Measurements from ENCODE around the gene TIRAP.

TIRAP gene

DNA sequence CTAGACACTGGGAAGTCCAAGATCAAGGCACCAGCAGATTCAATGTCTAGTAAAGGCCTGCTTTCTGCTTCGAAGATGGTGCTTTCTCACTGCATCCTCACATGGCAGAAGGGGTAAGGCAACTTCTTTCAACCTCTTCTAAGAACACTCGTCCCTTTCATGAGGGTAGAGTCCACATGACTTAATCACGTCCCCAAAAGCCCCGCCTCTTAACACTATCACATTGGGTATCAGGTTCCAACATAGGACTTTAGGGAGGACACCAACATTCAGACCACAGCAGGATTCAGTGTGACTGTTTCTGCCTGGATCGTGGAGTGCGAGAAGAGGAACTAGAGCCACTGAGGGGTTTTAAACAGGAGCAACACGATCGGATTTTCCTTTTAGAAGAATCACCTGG lies 3.7 kb upstream of the TIRAP start:
- TF ChIP-seq, protein P1, sequence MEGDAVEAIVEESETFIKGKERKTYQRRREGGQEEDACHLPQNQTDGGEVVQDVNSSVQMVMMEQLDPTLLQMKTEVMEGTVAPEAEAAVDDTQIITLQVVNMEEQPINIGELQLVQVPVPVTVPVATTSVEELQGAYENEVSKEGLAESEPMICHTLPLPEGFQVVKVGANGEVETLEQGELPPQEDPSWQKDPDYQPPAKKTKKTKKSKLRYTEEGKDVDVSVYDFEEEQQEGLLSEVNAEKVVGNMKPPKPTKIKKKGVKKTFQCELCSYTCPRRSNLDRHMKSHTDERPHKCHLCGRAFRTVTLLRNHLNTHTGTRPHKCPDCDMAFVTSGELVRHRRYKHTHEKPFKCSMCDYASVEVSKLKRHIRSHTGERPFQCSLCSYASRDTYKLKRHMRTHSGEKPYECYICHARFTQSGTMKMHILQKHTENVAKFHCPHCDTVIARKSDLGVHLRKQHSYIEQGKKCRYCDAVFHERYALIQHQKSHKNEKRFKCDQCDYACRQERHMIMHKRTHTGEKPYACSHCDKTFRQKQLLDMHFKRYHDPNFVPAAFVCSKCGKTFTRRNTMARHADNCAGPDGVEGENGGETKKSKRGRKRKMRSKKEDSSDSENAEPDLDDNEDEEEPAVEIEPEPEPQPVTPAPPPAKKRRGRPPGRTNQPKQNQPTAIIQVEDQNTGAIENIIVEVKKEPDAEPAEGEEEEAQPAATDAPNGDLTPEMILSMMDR (IDR thresholded peaks at IDR 0.05; ENCODE audit: insufficient read depth, low read length, poor library complexity, severe bottlenecking), result no peak
- Histone ChIP-seq H3K4me3 (replicated peaks; ENCODE audit: low read depth, low read length) (no peak overlapping the region), H3K36me3 (ENCODE audit: control insufficient read depth, insufficient read depth, low read length) (peaks cover 21% of the 10 kb centered on the region), H3K27me3 (replicated peaks; ENCODE audit: control insufficient read depth, insufficient read depth, low read length) (no peaks in the 10 kb centered on the region)
- DNase-seq (ENCODE audit: extremely low read depth, insufficient read length), result no peak

DNA sequence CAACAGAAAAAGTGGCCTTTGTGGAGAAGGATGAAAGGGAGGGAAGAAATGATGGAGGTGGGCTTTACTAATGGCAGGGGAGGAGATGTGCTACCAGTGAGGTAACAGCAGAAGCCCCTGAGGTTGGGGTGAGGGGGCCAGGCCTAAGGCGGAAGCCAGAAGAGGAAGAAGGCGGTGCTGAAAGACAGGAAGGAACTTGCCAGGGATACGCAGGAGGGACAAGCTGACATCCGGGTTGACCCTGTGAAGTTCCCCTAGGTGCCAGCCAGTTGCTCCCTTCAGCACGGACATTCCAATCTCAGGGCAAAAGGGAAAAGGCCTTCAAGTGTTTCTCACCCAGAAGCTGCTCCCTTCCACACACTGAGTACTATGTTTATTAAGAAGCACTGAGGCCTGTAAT lies 2.3 kb upstream of the TIRAP start:
- TF ChIP-seq, protein P1 (IDR thresholded peaks at IDR 0.05; ENCODE audit: insufficient read depth, low read length, poor library complexity, severe bottlenecking), result no peak
- peaks cover 12% of the 10 kb centered on the region for H3K36me3 ChIP-seq (ENCODE audit: control insufficient read depth, insufficient read depth, low read length)
- DNase-seq (ENCODE audit: extremely low read depth, insufficient read length), result no peak
- no peak overlapping the region for H3K4me3 ChIP-seq (replicated peaks; ENCODE audit: low read depth, low read length)
- H3K27me3 ChIP-seq (replicated peaks; ENCODE audit: control insufficient read depth, insufficient read depth, low read length), result no peaks in the 10 kb centered on the region

DNA sequence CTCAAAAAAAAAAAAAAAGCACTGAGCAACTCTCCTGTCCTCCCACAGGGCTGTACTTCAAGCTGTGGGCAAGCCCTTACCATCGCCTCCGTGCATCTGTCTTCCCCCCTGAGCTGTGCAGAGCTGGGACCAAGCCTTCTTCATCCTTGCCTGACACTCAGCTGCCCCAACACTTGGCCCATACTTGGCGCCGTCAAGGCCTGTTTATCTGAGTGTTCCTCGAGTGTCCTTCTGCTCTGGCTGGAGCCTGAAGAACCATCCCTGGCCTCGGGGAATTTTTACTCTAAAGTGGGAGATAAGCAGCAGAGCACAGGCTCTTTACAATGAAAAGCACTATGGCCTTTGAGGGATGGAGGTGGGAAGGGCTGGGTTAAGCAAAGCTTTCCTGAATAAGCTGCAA lies 1.6 kb upstream of the TIRAP start:
- TF ChIP-seq, protein P1 (IDR thresholded peaks at IDR 0.05; ENCODE audit: insufficient read depth, low read length, poor library complexity, severe bottlenecking), result no peak
- H3K4me3 ChIP-seq (replicated peaks; ENCODE audit: low read depth, low read length), result no peak overlapping the region
- no peak for DNase-seq (ENCODE audit: extremely low read depth, insufficient read length)
- H3K36me3 ChIP-seq (ENCODE audit: control insufficient read depth, insufficient read depth, low read length), result peaks cover 7% of the 10 kb centered on the region
- H3K27me3 ChIP-seq (replicated peaks; ENCODE audit: control insufficient read depth, insufficient read depth, low read length), result no peaks in the 10 kb centered on the region

DNA sequence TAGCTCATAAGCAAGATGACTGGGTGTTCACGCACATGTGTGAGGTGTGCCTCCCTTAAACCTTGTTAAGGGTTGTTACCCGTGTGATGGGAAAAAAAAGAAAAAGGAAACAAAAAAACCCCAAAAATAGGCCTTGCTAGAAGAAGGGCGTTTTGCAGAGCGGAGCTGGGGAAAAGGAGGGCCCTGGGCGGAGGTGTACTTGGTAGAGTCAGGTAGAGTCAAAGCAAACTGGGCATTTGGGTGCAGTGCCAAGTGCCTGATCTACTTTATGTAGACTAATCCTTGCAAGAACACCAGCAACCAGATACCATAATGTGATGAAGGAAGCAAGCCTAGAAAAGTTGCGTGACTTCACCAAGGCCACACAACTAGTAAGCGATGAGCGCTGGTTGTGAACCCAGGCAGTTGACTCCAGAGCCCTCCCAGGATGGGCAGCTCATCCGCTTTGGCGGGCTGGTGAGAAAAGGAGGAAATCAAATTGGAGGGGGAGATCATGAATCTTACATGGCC lies 1.2 kb upstream of the TIRAP start:
- Histone ChIP-seq H3K27me3 (replicated peaks; ENCODE audit: control insufficient read depth, insufficient read depth, low read length) (no peaks in the 10 kb centered on the region), H3K4me3 (replicated peaks; ENCODE audit: low read depth, low read length) (no peak overlapping the region), H3K36me3 (ENCODE audit: control insufficient read depth, insufficient read depth, low read length) (peaks cover 8% of the 10 kb centered on the region)
- no peak for DNase-seq (ENCODE audit: extremely low read depth, insufficient read length)
- TF ChIP-seq, protein P1 (IDR thresholded peaks at IDR 0.05; ENCODE audit: insufficient read depth, low read length, poor library complexity, severe bottlenecking), result no peak

DNA sequence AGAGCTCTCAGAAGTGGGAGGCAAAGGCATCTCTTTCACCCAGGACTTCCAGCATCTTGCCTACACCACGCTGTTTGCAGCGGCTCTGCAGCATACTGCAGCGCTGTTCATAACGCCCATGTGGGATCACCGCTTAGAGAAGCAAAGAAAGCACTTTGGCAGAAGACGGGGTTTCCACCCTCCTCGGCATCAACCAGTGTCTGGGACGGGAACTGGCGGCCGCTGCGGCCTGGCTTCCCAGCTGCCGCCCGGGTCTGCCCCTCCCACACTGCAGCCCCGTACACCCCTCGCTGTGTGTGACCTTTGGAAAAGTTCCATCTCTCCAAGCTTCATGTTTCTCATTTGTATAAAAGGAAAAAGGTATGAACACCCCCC lies 545 bp upstream of the TIRAP start:
- TF ChIP-seq, protein P1 (IDR thresholded peaks at IDR 0.05; ENCODE audit: insufficient read depth, low read length, poor library complexity, severe bottlenecking), result no peak
- peak overlapping the region; percentile 63 for H3K4me3 ChIP-seq (replicated peaks; ENCODE audit: low read depth, low read length)

DNA sequence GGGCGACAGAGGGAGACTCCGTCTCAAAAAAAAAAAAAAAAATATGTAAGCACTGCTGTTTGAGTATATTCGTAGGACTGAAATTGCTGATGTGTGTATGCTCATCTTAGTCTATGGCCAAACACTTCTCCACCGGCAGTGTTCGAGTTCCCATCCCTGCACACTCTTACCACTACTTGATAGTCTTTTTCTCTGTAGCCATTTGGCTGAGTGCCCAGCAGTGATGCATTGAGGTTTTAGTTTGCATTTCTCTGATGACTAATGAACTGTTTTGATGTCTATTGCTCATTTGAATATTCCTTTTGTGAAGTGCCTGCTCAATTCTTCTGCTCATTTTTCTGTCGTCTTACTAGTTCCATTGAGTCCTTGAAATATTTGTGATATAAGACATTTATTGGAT lies 1.9 kb downstream of the TIRAP start:
- H3K27me3 ChIP-seq (replicated peaks; ENCODE audit: control insufficient read depth, insufficient read depth, low read length), result no peaks in the 10 kb centered on the region
- peak overlapping the region; percentile 30 for H3K4me3 ChIP-seq (replicated peaks; ENCODE audit: low read depth, low read length)
- H3K36me3 ChIP-seq (ENCODE audit: control insufficient read depth, insufficient read depth, low read length), result peaks cover 2% of the 10 kb centered on the region; the same call in 1 of the 2 replicates
- TF ChIP-seq, protein P1 (IDR thresholded peaks at IDR 0.05; ENCODE audit: insufficient read depth, low read length, poor library complexity, severe bottlenecking), result no peak
- DNase-seq (ENCODE audit: extremely low read depth, insufficient read length), result peak; percentile 45

More for the DNA sequence above, 545 bp upstream of the TIRAP start:
- H3K27me3 ChIP-seq (replicated peaks; ENCODE audit: control insufficient read depth, insufficient read depth, low read length), result no peaks in the 10 kb centered on the region
- H3K36me3 ChIP-seq (ENCODE audit: control insufficient read depth, insufficient read depth, low read length), result peaks cover 5% of the 10 kb centered on the region
- peak; percentile 34 for DNase-seq (ENCODE audit: extremely low read depth, insufficient read length)
